Mesendoderm (in vitro differentiated cells): ENCODE data around the gene IQCF6.
"Not testable (repeated sequence)": the region's sequence is repeated elsewhere in the genome, so short reads cannot be mapped to it uniquely, and the experiment has no call there.

Experiments used
- DNase-seq: peaks from one replicate; pipeline ENCODE4 v3.0.0; 2013
- H2AK5ac ChIP-seq: 2 replicates; pipeline ENCODE4 v1.6.1; 2013; ENCODE audit warnings: low read length, inconsistent platforms
- H2BK120ac ChIP-seq: 2 replicates; pipeline ENCODE4 v1.6.1; 2013; ENCODE audit warnings: low read depth, mild to moderate bottlenecking, low read length, moderate library complexity, mixed read lengths
- H2BK15ac ChIP-seq: replicated peaks from 2 replicates; pipeline ENCODE4 v1.6.1; 2013; ENCODE audit warnings: low read depth, mild to moderate bottlenecking, moderate library complexity
- H2BK5ac ChIP-seq: 2 replicates; pipeline ENCODE4 v1.6.1; 2013; ENCODE audit warnings: low read length, inconsistent platforms
- H3K18ac ChIP-seq: 2 replicates; pipeline ENCODE4 v1.6.1; 2013; ENCODE audit warnings: mild to moderate bottlenecking, low read length, mixed read lengths
- H3K23ac ChIP-seq: one replicate; pipeline ENCODE4 v1.6.1; 2013; ENCODE audit warnings: low read length
- H3K27ac ChIP-seq: 2 replicates; pipeline ENCODE4 v1.5.1; 2013; ENCODE audit warnings: low read depth, mild to moderate bottlenecking, inconsistent platforms, low read length, moderate library complexity
- H3K27me3 ChIP-seq: 2 replicates; pipeline ENCODE4 v1.6.1; 2013; ENCODE audit warnings: low read length, control low read depth, mild to moderate bottlenecking, inconsistent platforms; ENCODE audit not compliant: insufficient read depth, poor library complexity
- H3K36me3 ChIP-seq: 2 replicates; pipeline ENCODE4 v1.6.1; 2013; ENCODE audit warnings: low read length, inconsistent platforms; ENCODE audit not compliant: control insufficient read depth, insufficient read depth
- H3K4ac ChIP-seq: one replicate; pipeline ENCODE4 v1.6.1; 2013; ENCODE audit warnings: low read depth, mild to moderate bottlenecking, low read length, moderate library complexity
- H3K4me1 ChIP-seq: 2 replicates; pipeline ENCODE4 v1.6.1; 2013; ENCODE audit warnings: low read depth, low read length, inconsistent platforms; ENCODE audit not compliant: control insufficient read depth
- H3K4me2 ChIP-seq: 2 replicates; pipeline ENCODE4 v1.6.1; 2013; ENCODE audit warnings: low read length
- H3K4me3 ChIP-seq: 2 replicates; pipeline ENCODE4 v1.5.1; 2013; ENCODE audit warnings: mild to moderate bottlenecking, low read length
- H3K56ac ChIP-seq: one replicate; pipeline ENCODE4 v1.6.1; 2013; ENCODE audit warnings: low read length
- H3K79me1 ChIP-seq: 2 replicates; pipeline ENCODE4 v1.6.1; 2013; ENCODE audit warnings: low read length, inconsistent platforms
- H3K79me2 ChIP-seq: 2 replicates; pipeline ENCODE4 v1.6.1; 2013; ENCODE audit warnings: mild to moderate bottlenecking, low read length; ENCODE audit not compliant: control insufficient read depth, insufficient read depth
- H3K9ac ChIP-seq: 2 replicates; pipeline ENCODE4 v1.6.1; 2013; ENCODE audit warnings: low read length, inconsistent platforms
- H4K5ac ChIP-seq: one replicate; pipeline ENCODE4 v1.6.1; 2013; ENCODE audit warnings: low read length
- H4K8ac ChIP-seq: one replicate; pipeline ENCODE4 v1.6.1; 2013; ENCODE audit warnings: low read depth, mild to moderate bottlenecking, control low read depth, low read length, moderate library complexity
- WGBS: extraction: QIAGEN DNeasy Blood & Tissue Kit; methylation state at CpG from one replicate; pipeline ENCODE4 v1.1.7; 2013; ENCODE audit warnings: low lambda C conversion rate, missing lambda C conversion rate; ENCODE audit not compliant: insufficient coverage; ENCODE audit errors: extremely low coverage; 5-methylcytosine and 5-hydroxymethylcytosine counted together

IQCF6 gene

GRCh38 chr3:51742978-51743377 lies 36.1 kb downstream of the IQCF6 start:
- H3K4me1 ChIP-seq, H2AK5ac ChIP-seq, H2BK15ac ChIP-seq, H3K27me3 ChIP-seq, H3K4ac ChIP-seq, H3K18ac ChIP-seq, H3K23ac ChIP-seq, H2BK5ac ChIP-seq, H3K27ac ChIP-seq, H2BK120ac ChIP-seq, H3K56ac ChIP-seq, H3K4me3 ChIP-seq, H3K79me2 ChIP-seq, H4K5ac ChIP-seq, DNase-seq, H4K8ac ChIP-seq, H3K9ac ChIP-seq, H3K36me3 ChIP-seq, H3K4me2 ChIP-seq, H3K79me1 ChIP-seq: not testable (repeated sequence)
- no CpG with 5 or more reads among the region's 4 CpGs for WGBS

GRCh38 chr3:51742320-51742719 lies 36.7 kb downstream of the IQCF6 start:
- H3K36me3 ChIP-seq, H3K4me1 ChIP-seq, H2BK5ac ChIP-seq, H3K4ac ChIP-seq, H3K56ac ChIP-seq, H3K79me2 ChIP-seq, H2AK5ac ChIP-seq, H4K8ac ChIP-seq, H3K79me1 ChIP-seq, H3K4me2 ChIP-seq, H3K27me3 ChIP-seq, H3K23ac ChIP-seq, H3K18ac ChIP-seq, H2BK15ac ChIP-seq, H2BK120ac ChIP-seq, H4K5ac ChIP-seq, H3K4me3 ChIP-seq, H3K9ac ChIP-seq, DNase-seq, H3K27ac ChIP-seq: not testable (repeated sequence)
- WGBS, result no CpG with 5 or more reads among the region's 3 CpGs

DNA sequence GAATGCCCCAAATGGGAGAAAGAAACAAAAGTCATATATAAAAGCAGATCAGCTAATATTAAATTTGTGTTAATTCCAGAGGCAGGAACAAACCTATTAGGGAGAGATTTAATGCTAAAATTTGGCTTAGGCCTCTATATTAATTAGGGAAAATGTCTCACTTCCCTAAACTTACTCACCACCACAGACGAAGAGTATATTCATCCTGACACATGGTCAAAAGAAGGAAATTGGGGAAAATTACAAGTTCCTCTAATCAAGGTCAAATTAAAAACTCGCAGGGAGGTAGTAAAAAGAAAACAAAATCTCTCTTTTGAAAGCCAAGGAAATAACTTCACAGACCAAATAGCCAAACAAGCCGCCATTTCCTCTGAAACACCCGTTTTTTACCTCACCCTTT lies 39.9 kb downstream of the IQCF6 start:
- H3K9ac ChIP-seq, result no peak overlapping the region
- no peak overlapping the region for H3K56ac ChIP-seq
- no peak overlapping the region for H2BK5ac ChIP-seq
- no peaks in the 10 kb centered on the region for H3K36me3 ChIP-seq
- no peak overlapping the region for H3K4me3 ChIP-seq
- H3K79me1 ChIP-seq, result no peaks in the 10 kb centered on the region
- H3K79me2 ChIP-seq, result no peaks in the 10 kb centered on the region
- no peak overlapping the region for H2BK15ac ChIP-seq
- no peaks in the 10 kb centered on the region for H3K4me1 ChIP-seq
- no CpG with 5 or more reads among the region's 4 CpGs for WGBS
- H3K4me2 ChIP-seq, result no peak overlapping the region
- no peaks in the 10 kb centered on the region for H3K27me3 ChIP-seq
- no peak overlapping the region for H3K18ac ChIP-seq
- H2BK120ac ChIP-seq, result no peak overlapping the region
- no peak overlapping the region for H3K27ac ChIP-seq
- H2AK5ac ChIP-seq, result no peak overlapping the region
- H3K4ac ChIP-seq, result no peak overlapping the region
- no peak overlapping the region for H3K23ac ChIP-seq
- DNase-seq, result no peak
- no peak overlapping the region for H4K5ac ChIP-seq
- no peak overlapping the region for H4K8ac ChIP-seq

GRCh38 chr3:51735950-51736349 lies 43.1 kb downstream of the IQCF6 start:
- Histone ChIP-seq H3K4me2 (no peak overlapping the region), H3K9ac (no peak overlapping the region), H4K5ac (no peak overlapping the region), H2BK5ac (no peak overlapping the region), H2BK15ac (no peak overlapping the region), H3K4me1 (no peaks in the 10 kb centered on the region), H2BK120ac (no peak overlapping the region), H2AK5ac (no peak overlapping the region), H3K23ac (no peak overlapping the region), H3K4ac (no peak overlapping the region), H3K27me3 (no peaks in the 10 kb centered on the region), H3K36me3 (no peaks in the 10 kb centered on the region), H3K18ac (no peak overlapping the region), H4K8ac (no peak overlapping the region), H3K56ac (no peak overlapping the region), H3K79me2 (no peaks in the 10 kb centered on the region), H3K4me3 (no peak overlapping the region), H3K27ac (no peak overlapping the region), H3K79me1 (no peaks in the 10 kb centered on the region)
- no CpG with 5 or more reads among the region's 2 CpGs for WGBS
- DNase-seq, result no peak

DNA sequence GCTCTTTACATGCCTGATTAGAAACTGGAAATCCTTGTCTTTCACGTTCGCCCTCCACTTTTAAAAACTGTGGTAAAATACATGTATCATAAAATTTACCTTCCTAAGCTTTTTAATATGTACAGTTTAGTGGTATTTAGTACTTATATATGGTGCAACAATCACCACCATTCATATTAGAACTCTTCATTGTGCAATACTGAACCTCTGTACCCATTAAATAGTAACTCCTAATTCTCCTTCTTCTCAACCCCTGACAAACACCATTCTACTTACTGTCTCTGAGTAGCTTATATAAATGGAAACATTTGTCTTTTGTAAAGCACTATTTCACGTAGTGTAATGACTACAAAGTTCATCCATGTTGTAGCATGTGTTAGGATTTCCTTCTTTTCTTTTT lies 44.0 kb downstream of the IQCF6 start:
- Histone ChIP-seq H3K79me2 (no peaks in the 10 kb centered on the region), H3K18ac (no peak overlapping the region), H3K9ac (no peak overlapping the region), H3K36me3 (no peaks in the 10 kb centered on the region), H4K5ac (no peak overlapping the region), H3K79me1 (no peaks in the 10 kb centered on the region), H3K4ac (no peak overlapping the region), H2AK5ac (no peak overlapping the region), H2BK120ac (no peak overlapping the region), H2BK15ac (peak overlapping the region; percentile 78), H3K4me1 (no peaks in the 10 kb centered on the region), H3K23ac (no peak overlapping the region), H4K8ac (no peak overlapping the region), H2BK5ac (no peak overlapping the region), H3K27me3 (no peaks in the 10 kb centered on the region), H3K4me3 (no peak overlapping the region), H3K4me2 (no peak overlapping the region), H3K27ac (no peak overlapping the region), H3K56ac (no peak overlapping the region)
- WGBS, result no CpG with 5 or more reads among the region's 3 CpGs
- DNase-seq, result no peak

- H2BK120ac ChIP-seq, result no peak overlapping the region
- no peak overlapping the region for H3K56ac ChIP-seq
- H3K27me3 ChIP-seq, result no peaks in the 10 kb centered on the region
- no peak overlapping the region for H2BK5ac ChIP-seq
- WGBS, result no CpG with 5 or more reads among the region's 3 CpGs
- no peak overlapping the region for H4K8ac ChIP-seq
- H3K79me1 ChIP-seq, result no peaks in the 10 kb centered on the region
- no peak overlapping the region for H3K4me3 ChIP-seq
- H3K9ac ChIP-seq, result no peak overlapping the region
- H2AK5ac ChIP-seq, result no peak overlapping the region
- DNase-seq, result peak; percentile 38
- peak overlapping the region; percentile 92 for H3K18ac ChIP-seq
- H3K23ac ChIP-seq, result no peak overlapping the region
- H3K4me2 ChIP-seq, result no peak overlapping the region
- no peaks in the 10 kb centered on the region for H3K4me1 ChIP-seq
- peak overlapping the region; percentile 70 for H3K4ac ChIP-seq
- H3K79me2 ChIP-seq, result no peaks in the 10 kb centered on the region
- H2BK15ac ChIP-seq, result peak overlapping the region; percentile 78
- no peak overlapping the region for H3K27ac ChIP-seq
- no peak overlapping the region for H4K5ac ChIP-seq
- H3K36me3 ChIP-seq, result no peaks in the 10 kb centered on the region
These were observed 44.5 kb downstream of the IQCF6 start for GRCh38 chr3:51734572-51734907.
